NCI-H2196 treated with DMSO at 0.1 percent for 48 hours (cell line): ENCODE results near the gene SACM1L.
"Not testable (repeated sequence)": the region's sequence is repeated elsewhere in the genome, so short reads cannot be mapped to it uniquely, and the experiment has no call there.

Source experiments
- DNase-seq: peaks from one replicate; lab custom pipeline; 2025; ENCODE audit not compliant: unreplicated experiment; lab: John Stamatoyannopoulos, UW

SACM1L gene

GRCh38 chr3:45741247-45741646 lies 52.1 kb downstream of the SACM1L start:
- DNase-seq: no peak

- no peak for DNase-seq
Observed at GRCh38 chr3:45741742-45742460, 52.7 kb downstream of the SACM1L start.

- no peak for DNase-seq
Observed at GRCh38 chr3:45742461-45743089, 53.4 kb downstream of the SACM1L start.

- DNase-seq: no peak
Observed at GRCh38 chr3:45746165-45746776, 57.1 kb downstream of the SACM1L start.

- no peak for DNase-seq
Observed at GRCh38 chr3:45746777-45747622, 57.8 kb downstream of the SACM1L start.

DNA sequence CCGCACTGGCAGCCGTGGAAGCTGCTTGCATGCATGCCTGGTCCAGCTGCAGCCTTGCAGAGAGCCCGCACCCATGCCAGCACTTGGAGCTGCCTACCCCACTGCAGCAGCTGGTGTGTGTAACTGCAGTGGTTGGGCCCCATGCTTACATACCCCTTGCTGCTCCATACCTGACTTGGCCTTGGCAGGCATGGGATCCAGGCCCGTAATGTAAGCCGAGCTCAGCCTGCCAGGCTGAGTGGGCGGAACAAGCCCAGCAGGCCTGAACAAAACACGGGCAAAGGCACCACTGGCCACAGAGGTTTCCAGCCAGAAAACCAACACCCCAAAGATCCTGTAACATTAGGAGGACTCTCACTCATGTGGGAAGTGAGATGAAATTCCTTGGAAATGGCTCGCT lies 58.9 kb downstream of the SACM1L start:
- no peak for DNase-seq

DNA sequence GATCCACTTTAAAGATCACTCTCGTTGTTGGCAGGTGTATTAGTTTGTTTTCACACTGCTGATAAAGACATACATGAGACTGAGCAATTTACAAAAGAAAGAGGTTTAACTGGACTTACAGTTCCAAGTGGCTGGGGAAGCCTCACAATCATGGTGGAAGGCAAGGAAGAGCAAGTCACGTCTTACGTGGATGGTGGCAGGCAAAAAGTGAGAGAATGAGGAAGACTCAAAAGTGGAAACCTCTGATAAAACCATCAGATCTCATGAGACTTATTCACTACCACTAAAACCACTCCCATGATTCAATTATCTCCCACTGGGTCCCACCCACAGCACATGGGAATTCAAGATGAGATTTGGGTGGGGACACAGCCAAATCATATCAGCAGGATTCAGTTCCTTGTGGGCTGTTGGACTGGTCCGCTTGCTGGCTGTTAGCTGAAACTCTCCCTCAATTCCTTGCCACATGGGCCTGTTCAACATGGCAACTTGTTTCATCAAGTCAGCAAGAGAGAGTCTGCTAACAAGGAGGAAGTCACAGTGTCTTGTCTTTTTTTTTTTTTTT lies 59.9 kb downstream of the SACM1L start:
- DNase-seq: not testable (repeated sequence)

DNA sequence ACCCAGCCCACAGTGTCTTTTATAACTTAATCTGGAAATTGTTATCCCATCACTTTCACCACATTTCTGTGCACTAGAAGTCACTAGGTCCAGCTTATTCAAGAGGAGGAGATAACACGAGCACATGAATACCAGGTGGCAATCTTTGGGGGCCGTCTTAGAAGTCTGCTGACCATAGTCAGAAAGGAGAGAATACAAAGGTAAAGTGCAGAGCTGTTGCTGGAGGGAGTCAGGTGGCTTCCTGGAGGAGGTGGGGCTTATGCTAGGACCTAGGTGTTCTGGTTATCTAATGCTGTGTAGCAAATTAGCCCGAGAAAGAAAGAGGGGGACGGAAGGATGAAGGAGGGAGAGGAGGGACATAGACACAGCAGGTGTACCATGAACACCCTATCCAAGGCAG lies 60.7 kb downstream of the SACM1L start:
- DNase-seq: no peak

- no peak for DNase-seq
Observed at GRCh38 chr3:45751537-45752242, 62.5 kb downstream of the SACM1L start.

DNA sequence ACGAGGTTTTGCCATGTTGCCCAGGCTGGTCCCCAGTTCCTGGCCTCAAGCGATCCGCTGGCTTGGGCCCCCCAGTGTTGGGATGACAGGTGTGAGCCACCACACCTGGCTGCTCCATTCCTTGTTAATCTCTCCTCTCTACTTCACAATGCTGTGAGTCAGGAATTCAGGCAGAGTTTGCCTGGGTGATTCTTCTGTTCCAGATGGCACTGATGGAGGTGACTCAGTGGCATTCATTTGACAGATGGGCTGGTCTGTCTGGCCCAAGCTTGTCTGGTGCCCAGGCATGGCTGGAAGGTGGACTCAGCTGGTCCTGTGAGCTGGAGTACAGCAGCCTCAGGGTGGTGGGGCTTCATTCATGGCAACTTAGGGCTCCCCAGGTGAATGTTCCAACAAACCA lies 63.9 kb downstream of the SACM1L start:
- DNase-seq: no peak

DNA sequence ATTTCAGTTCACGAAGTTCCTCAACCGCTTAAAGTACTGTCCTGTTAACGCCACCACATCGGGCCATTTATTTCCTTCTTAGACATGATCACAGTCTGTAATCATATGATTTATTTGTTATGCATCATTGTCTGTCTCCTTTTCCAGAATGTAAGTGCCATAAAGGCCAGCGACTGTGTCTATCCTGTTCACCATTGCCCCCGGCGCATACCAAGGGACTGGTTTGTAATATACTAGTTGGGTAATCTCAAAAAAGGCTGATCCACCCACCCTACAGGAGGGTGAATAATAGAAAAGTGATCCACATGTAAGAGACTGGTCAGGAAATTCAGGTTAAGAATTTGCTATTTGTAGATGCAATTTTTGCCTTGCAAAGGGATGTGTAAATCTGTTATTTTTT lies 65.3 kb downstream of the SACM1L start:
- no peak for DNase-seq

GRCh38 chr3:45756055-45756454 lies 66.9 kb downstream of the SACM1L start:
- no peak for DNase-seq

GRCh38 chr3:45757141-45757540 lies 67.9 kb downstream of the SACM1L start:
- not testable (repeated sequence) for DNase-seq

- no peak for DNase-seq
Observed at GRCh38 chr3:45758871-45759270, 69.7 kb downstream of the SACM1L start.

DNA sequence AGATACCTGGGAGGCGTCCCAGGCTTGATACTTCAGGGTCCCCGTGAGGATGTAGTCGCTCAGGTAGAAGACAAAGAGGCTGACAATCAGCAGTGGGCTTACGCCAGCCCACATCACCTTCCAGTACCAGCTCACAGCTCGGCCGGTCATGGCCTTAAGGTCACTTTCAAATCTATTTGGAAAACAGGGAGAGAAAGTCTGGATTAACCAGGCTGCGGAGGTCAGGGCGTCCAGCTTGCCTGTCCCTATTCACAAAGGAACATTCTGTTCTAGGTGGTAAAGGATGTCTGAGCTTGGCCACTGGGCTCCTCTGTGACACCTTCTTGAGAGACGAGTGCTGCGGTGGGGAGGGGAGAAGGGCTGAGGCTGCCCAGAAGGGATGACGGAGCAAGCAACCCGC lies 70.7 kb downstream of the SACM1L start:
- no peak for DNase-seq

DNA sequence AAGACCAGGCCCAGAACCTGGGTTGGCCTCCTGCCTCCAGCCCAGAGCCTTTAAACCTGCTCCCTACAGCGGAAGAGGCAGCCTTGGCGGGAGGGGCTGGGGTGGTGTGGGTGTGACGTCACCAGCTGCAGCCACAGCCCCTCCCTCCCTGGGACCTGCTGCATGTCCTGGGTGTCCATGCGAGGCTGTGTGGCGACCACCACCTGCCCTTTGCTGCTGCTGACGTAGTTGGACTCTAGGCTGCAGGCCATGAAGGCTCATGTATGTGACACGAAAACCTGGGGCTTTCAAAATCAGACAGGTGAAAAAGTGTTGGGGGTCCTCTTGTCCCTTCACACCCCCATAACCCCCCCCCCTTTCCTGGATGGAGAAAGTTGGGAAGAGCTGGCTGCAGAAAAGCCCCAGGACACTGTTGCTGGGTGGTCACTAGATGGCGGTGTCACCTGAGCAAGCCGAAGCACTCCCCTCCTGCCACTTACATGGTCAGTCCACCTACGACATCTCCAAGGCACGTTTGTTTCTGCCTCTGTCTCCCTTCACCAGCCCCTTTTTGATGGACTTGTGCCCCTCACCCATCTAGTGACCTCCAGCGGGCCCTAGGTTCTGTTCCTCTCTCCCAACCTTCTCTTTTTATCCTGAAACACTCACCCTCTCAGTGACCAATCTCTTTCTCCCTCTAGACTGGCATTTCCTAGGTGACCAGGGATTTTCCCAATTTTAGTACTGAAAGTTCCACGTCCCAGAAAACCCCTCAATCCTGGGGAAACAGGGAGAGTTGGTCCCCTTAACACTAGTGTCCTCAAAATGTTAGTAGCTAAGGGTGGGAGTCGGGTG lies 71.9 kb downstream of the SACM1L start:
- peak; percentile 13 for DNase-seq

DNA sequence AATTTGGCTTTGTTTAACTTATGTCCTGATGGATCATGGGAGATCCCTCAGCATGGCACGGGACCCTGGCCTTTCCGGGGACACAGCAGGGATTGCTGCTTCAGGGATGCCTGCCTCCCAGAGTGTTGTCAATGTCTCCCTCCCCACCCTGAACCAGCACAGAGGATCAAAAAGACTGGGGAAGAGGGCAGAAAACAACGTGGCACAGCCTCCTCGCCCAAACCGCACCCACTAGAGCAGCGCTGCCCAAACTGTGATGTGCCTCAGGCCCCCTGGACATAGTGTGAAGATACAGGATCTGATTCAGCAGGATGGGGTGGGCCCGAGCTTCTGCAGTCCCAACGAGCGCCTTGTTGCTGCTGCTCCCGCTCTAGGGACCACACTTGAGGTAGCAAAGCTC lies 72.6 kb downstream of the SACM1L start:
- no peak for DNase-seq

- no peak for DNase-seq
Observed at GRCh38 chr3:45762647-45763302, 73.6 kb downstream of the SACM1L start.

DNA sequence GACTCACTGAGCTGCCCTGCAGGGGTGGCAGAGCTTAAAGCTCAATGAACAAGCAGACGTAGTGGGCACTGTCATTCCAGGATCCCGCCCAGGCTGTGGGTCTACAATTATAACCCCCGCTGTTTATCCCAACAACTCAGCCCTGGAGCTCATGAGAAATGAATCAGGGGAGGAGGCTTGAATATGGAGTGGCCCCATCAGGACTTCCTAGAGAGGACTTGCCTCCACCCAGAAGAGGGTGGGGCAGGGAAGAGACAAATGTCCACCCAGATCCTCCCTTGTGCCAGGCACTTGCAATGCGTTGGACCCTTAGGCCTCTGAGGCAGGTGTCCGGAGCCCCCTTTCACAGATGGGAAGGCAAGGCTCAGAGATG lies 74.1 kb downstream of the SACM1L start:
- no peak for DNase-seq
